Measurements from ENCODE around the gene NUP205. TPM values are rescaled to one million over a fixed set of nuclear protein-coding genes. Genes with fewer than 3 reads are reported as not detected.
A peak's percentile ranks its signal among the peaks of the same experiment; 100 is the strongest.

NUP205 gene
- total and polyA plus RNA-seq, 2 of the 13 experiments (the other 11 are each of a cell fraction or from before 2014, with no cell fraction given), result 46.2 to 87.2 TPM

GRCh38 chr7:135620980-135621850 lies 63.5 kb downstream of the NUP205 start (continued):
- TF ChIP-seq NFE2L2 (IDR thresholded peaks at IDR 0.05; ENCODE audit: low read length), result no peak
- no peak for TF ChIP-seq XBP1 (CRISPR knock-in tag; IDR thresholded peaks at IDR 0.05)
- TF ChIP-seq AHDC1 (CRISPR knock-in tag; IDR thresholded peaks at IDR 0.05; ENCODE audit: borderline replicate concordance), result no peak
- peak; percentile 40 for TF ChIP-seq STAG1 (CRISPR knock-in tag; IDR thresholded peaks at IDR 0.05)
- no peak for TF ChIP-seq GPN1 (CRISPR knock-in tag; IDR thresholded peaks at IDR 0.05; ENCODE audit: borderline replicate concordance)
- no peak for TF ChIP-seq ZNF343 (CRISPR knock-in tag; IDR thresholded peaks at IDR 0.05)
- no peak for TF ChIP-seq NR1H2 (CRISPR knock-in tag; IDR thresholded peaks at IDR 0.05; ENCODE audit: borderline replicate concordance, low read depth)
- TF ChIP-seq PRMT3 (CRISPR knock-in tag; IDR thresholded peaks at IDR 0.05; ENCODE audit: borderline replicate concordance, low read depth), result no peak
- TF ChIP-seq SALL1 (CRISPR knock-in tag; IDR thresholded peaks at IDR 0.05), result no peak
- peak; percentile 41; the same call in 1 of the 2 replicates for TF ChIP-seq SMC3 (IDR thresholded peaks at IDR 0.05; ENCODE audit: low read length)
- TF ChIP-seq TBL1XR1 (IDR thresholded peaks at IDR 0.05; ENCODE audit: borderline replicate concordance, low read length, partially characterized antibody), result no peak
- TF ChIP-seq MZF1 (CRISPR knock-in tag; IDR thresholded peaks at IDR 0.05; ENCODE audit: borderline replicate concordance), result no peak
- no peak for TF ChIP-seq ZNF235 (CRISPR knock-in tag; IDR thresholded peaks at IDR 0.05; ENCODE audit: borderline replicate concordance)
- TF ChIP-seq ARID3A (IDR thresholded peaks at IDR 0.05; ENCODE audit: low read depth, low read length), result peak; percentile 87
- no peak for TF ChIP-seq KLF12 (CRISPR knock-in tag; IDR thresholded peaks at IDR 0.05; ENCODE audit: borderline replicate concordance)
- no peak for TF ChIP-seq PHF5A (CRISPR knock-in tag; IDR thresholded peaks at IDR 0.05; ENCODE audit: low read depth, unreplicated experiment)
- no peak for TF ChIP-seq NAIF1 (CRISPR knock-in tag; IDR thresholded peaks at IDR 0.05; ENCODE audit: borderline replicate concordance)
- no peak for TF ChIP-seq ZGPAT (CRISPR knock-in tag; IDR thresholded peaks at IDR 0.05)
- TF ChIP-seq ZNF740 (CRISPR knock-in tag; IDR thresholded peaks at IDR 0.05), result no peak
- TF ChIP-seq ZSCAN31 (CRISPR knock-in tag; IDR thresholded peaks at IDR 0.05; ENCODE audit: low read depth), result no peak
- TF ChIP-seq DNMT1 (CRISPR knock-in tag; IDR thresholded peaks at IDR 0.05), result no peak

All from HepG2 (cell line).